HL-60/S4 treated with phorbol 12-myristate 13-acetate at 8.2 ng/mL for 4 days and 3 days (cell line): Measurements from ENCODE around the gene ATP2A1.
"Not testable (repeated sequence)": the region's sequence is repeated elsewhere in the genome, so short reads cannot be mapped to it uniquely, and the experiment has no call there.

Experiments
- in situ Hi-C: fragments of 300-500 bp; cut with MboI; formaldehyde crosslinking; loops from 2 replicates; pipeline ENCODE4 v1.15.0; 2022; ENCODE audit warnings: low sequenced_read_pairs

The ATP2A1 gene

GRCh38 chr16:28858421-28858820, 19.9 kb upstream of the ATP2A1 start:
- in situ Hi-C loops = no loop called here

DNA sequence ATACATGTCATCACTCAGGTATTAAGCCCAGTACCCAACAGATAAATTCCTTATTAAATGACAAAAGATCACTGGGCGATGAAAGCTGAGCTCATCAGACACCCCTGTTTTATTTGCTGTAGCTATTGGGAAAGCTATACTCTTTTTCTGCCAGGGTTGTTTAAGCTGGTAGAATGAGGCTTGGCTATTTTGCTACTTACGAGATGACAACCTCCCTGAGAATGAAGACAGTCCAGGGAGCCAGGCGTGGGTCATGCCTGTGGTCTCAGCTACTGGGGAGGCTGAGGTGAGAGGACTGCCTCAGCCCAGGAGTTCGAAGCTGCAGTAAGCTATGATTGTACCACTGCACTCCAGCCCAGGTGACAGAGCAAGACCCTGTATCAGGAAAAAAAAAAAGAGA, 19.0 kb upstream of the ATP2A1 start:
- in situ Hi-C loops = no loop called here

GRCh38 chr16:28863929-28864793, 14.1 kb upstream of the ATP2A1 start:
- in situ Hi-C loops = no loop called here

DNA sequence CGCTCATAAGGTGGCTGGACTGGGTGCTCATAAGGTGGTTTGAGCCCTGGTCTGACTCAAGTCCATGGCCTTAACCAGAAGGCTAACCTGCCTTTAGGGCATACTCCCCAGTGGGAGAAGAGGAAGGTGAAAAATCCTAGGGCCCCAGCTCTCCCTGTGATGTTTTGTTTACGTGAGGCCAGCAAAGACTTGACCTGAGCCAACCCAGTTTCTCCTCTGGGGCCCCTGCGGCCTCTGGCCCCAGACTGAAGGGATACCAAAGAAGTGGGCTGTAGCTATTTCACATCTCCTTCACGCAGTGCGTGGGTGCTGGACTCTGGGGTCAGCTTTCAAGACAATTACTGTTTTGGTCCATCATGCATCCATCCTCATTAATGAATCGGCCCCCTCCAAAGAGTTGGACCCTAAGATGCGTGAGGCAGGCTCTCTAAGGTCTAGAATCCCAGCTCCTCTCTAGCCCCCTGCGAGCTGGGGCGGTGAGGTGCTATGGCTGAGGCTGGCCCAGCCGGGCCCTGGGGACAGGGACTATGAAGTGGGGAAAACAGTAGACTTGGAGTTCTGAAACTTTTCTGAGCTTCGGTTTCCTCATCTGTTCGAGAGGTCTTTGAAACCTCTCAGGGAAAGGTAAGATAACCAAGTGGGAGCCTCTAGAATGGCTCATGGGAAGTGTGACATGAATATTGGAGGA, 13.1 kb upstream of the ATP2A1 start:
- in situ Hi-C loops = no loop called here

DNA sequence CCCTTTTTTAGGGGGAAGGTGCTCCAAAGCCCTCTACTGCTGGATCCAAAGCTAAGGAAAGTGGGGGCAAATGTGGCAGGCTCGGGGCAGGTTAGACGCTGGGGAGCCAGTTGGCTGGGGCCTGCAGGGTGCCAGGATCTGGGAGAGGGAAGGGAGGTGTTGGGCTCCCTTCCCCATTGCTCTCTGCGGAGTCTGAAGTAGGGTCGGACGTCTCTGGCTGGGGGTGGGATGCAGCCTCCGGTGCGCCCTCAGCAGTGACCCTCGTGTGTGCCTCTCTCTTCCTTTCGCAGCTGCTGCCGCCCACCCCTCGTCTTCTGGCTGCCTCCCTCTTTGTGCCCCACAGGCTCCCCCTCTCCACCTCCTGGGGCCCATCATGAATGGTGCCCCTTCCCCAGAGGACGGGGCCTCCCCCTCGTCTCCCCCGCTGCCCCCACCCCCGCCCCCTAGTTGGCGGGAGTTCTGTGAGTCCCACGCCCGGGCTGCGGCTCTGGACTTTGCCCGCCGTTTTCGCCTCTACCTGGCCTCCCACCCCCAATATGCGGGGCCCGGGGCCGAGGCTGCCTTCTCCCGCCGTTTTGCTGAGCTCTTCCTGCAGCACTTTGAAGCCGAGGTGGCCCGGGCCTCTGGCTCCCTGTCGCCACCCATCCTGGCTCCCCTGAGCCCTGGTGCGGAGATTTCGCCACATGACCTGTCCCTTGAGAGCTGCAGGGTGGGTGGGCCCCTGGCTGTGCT, 12.4 kb upstream of the ATP2A1 start:
- in situ Hi-C loops = no loop called here

DNA sequence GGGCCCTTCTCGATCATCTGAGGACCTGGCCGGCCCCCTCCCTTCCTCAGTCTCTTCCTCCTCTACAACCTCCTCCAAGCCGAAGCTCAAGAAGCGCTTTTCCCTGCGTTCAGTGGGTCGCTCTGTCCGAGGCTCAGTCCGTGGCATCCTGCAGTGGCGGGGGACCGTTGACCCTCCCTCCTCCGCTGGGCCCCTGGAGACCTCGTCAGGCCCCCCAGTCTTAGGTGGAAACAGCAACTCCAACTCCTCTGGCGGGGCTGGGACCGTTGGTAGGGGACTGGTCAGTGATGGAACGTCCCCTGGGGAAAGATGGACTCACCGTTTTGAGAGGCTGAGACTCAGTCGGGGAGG, 11.9 kb upstream of the ATP2A1 start:
- in situ Hi-C loops = no loop called here

DNA sequence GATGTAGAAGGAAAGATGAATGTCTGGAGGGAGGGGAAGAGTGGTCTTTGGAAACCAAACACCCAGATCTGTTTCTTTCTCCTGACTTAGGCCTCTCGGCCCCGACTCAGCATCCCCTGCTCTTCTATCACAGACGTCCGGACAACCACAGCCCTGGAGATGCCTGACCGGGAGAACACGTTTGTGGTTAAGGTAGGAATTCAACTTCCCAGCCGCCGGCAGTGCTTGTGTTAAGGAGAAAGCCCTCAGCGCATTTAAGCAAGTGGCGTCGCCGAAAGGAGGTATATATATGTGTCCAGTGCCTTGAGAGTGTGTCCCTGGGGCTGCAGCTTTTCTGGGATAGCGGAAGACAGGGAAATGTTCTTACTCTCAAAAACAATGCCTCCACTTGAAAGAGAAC, 11.0 kb upstream of the ATP2A1 start:
- in situ Hi-C loops = no loop called here

- in situ Hi-C loops = not testable (repeated sequence)
Measured at GRCh38 chr16:28867646-28868045, 10.6 kb upstream of the ATP2A1 start.

DNA sequence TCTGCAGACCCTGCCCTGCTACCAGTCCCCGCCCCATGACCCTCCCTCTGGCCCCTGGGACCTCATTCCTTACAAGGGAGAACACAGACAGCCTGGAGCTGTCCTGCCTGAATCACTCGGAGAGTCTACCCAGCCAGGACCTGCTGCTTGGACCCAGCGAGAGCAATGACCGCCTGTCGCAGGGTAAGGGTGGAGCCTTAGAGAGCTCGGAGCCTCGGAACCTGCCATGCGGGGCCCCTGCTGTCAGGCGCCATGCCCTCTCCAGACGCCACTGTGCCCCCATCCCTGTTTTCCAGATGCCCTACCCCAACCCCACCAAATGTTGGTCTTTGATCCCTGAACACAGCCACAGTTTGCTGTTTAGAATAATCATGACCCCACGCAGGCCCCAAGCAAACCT, 9.1 kb upstream of the ATP2A1 start:
- in situ Hi-C loops = no loop called here

GRCh38 chr16:28872952-28873351, 5.3 kb upstream of the ATP2A1 start:
- in situ Hi-C loops = no loop called here

DNA sequence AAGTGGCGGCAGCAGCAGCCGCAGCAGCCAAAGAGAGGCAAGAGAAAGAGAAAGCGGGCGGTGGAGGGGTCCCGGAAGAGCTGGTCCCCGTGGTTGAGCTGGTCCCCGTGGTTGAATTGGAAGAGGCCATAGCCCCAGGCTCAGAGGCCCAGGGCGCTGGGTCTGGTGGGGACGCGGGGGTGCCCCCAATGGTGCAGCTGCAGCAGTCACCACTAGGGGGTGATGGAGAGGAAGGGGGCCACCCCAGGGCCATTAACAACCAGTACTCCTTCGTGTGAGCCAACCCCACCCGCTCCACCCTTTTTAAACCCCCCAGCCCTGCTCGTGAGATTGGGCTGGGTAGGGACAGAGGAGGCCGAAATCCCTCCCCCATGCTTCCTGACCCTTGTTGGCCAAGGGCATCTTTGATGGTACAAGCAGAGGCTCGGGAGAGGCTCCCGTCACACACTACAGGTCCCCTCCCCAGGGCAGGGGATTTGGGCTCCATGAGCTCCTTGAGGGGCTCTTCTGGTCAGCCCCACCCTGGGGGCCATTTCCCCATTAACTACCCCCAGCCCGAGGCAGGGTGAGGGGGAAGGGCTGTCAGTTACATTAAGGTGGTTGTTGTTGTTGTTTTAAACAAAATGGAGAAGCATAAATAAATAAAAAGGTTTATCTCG, 4.6 kb upstream of the ATP2A1 start:
- in situ Hi-C loops = no loop called here

DNA sequence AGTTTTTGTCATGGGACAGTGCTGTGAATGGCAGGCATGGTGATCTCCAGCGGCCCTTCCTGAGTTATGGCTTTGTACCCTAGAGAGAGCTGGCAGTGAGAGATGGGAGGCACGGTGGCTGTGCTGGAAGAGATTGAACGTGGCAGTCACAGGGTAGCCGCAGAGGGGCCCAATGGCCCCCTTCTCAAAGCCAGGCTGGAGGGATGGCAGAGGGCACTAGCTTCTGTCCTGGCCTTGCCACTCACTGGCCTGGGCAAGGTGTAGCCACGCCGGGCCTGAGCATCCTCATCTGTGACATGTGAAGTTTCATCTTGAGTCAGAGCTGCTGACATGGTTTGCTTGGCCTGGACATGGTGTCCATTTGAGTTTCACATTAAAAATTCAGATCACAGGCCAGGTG, 3.9 kb upstream of the ATP2A1 start:
- in situ Hi-C loops = no loop called here

- in situ Hi-C loops = no loop called here
Measured at GRCh38 chr16:28875134-28876018, 2.9 kb upstream of the ATP2A1 start.

DNA sequence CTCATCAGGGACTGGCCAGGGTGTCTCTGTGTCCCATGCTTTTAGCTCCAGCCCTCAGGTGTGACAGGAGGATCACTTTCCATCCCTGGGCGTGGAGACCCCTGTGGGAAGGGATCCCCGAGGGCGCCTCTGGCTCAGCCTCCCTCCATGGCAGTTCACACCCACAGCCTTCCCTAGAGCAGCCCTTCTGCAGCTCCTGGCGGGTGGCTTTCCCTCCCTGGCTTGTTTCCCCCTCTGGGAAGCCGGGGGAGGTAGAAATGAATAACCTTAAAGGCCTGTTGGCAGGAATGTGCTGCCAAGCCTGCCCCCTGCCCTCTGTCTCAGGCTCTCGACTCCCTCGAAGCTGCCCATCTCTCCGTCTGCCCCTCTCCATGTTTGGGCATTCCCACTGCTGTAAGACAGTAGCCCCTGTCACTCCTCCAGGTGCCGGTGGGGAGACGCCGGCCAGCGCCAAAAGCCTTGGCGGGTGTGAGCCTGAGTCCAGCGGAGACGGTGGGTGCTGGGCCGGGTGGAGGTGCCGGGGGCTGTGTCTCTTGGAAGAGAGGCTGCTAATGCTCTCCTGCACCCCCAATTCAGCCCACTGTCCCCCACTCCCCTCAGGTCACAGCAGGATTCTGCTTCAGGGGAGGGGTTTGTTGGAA, 2.1 kb upstream of the ATP2A1 start:
- in situ Hi-C loops = no loop called here

DNA sequence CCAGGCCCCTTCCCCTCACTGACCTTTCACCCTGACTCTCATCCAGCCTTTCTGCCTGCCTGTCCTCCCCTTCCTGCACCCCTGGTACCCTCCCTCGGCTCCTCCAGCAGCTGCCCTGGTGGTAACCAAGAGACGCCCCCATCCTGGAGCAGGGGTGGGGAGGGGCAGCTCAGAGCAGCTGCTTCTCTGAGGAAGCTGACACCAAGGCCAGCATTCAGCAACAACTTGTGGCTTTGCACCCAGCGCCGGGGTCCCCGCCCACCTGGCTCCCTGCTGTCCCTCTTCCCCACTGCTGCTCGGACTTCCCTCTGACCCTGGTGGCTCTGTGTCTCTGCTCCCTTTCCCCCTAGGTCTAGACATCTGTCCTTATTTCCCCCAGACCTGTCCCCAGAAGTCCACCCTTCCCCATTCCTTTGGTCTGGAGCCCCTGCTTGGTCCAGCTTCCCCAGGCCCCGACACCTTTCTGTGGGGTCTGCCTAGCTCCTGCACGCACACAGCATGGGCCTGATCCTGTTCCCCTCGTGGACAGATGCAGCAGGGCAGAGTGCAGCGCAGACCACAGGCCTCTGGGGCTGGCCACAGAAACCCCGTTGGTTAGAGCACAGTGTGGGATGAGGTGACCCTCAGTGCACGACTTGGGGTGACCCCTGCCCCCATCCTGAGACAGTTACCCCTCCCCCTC, 1.2 kb upstream of the ATP2A1 start:
- in situ Hi-C loops = no loop called here

GRCh38 chr16:28877655-28878000, 660 bp upstream of the ATP2A1 start:
- in situ Hi-C loops = no loop called here

- in situ Hi-C loops = no loop called here
Measured at GRCh38 chr16:28879261-28879840, 1.1 kb downstream of the ATP2A1 start.

DNA sequence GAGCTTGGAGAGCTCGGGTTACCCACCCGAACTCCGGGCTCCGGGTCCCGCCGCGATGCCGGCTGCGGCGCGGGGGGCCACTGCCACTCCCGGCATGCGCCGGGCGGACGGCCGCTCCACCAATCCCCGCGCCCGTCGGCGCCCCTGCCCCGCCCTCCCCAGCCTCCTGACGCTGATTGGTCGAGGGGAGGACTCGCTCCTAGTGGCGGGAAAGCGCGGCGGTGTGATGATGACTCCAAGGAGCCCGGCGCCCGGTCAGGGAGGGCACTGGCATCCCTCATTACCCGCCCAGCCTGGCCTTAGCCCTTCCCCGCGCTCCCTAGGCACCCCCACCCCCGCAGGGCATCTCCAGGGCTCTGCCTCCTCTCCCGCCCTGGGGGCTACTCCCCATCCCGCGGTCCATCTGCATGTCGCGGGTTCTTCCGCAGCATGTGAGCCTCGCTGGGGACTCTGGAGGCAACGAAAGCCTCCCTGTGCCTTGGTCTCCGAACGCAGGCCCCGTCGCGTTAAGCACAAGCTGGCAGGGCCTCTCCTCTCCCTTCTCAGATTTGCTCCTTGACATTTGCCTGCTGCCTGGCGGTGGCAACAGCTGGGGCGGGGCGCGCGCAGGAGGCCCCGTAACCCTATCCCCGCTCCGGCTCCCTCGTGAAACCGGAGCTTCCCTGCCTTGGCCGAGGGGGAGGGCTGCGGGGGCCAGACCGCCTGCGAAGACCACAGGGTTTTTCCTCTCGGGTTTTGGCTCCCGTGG, 1.7 kb downstream of the ATP2A1 start:
- in situ Hi-C loops = no loop called here
